ENCODE data around the gene ROMO1. TPM values are rescaled to one million over a fixed set of nuclear protein-coding genes. Genes with fewer than 3 reads are reported as not detected.

ROMO1 gene
- total and polyA plus RNA-seq, 2 of the 8 experiments (the other 6 are each of a cell fraction or from before 2014, with no cell fraction given) = 164 to 702 TPM

DNA sequence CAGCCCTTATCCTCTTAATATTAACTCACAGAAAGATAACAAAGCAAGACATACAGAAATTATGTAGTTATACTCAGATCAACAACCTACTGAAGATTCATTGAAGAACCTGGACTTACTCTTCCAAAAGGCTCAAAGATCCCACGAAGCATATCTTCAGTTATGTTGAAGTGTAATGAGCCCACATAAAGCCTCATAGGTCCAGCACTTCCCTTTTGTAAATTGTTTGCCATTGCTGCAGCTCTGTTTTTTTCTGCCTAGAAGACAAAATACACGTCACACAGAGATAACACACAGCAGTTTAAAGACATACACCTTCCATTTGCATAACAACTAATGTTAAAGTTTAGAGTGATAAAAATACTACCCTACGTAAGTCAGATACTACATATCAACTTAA, 22.4 kb downstream of the ROMO1 start:
- H4K5ac ChIP-seq (ENCODE audit: insufficient read length, low read depth, low read length) = no peak overlapping the region
- H3K18ac ChIP-seq (ENCODE audit: extremely low read depth, low read length) = no peak overlapping the region
- H3K4me2 ChIP-seq (ENCODE audit: insufficient read depth in 1 of 2, low read depth in 2 of 2, low read length in 2 of 2) = no peak overlapping the region
- H3K79me1 ChIP-seq (ENCODE audit: low read depth, low read length) = peaks cover 10% of the 10 kb centered on the region
- no peak for DNase-seq (ENCODE audit: low read depth in 1 of 2, low spot score in 2 of 2)
- H2AFZ ChIP-seq (ENCODE audit: low read length) = no peak overlapping the region
- no peak overlapping the region for H3K56ac ChIP-seq (replicated peaks; ENCODE audit: insufficient read length, low read depth, low read length)
- H3K23me2 ChIP-seq (ENCODE audit: low read depth, low read length) = no peaks in the 10 kb centered on the region
- ChIA-PET CTCF (ENCODE audit: partially characterized antibody) (interaction anchor here (0.6 kb wide), 1 partner anchor 40 kb away, joined by 3 read pairs; no protein-coding TSS in a partner anchor), POLR2A (ENCODE audit: partially characterized antibody) (interaction anchor here (40.1 to 45.3 kb wide), 2 partner anchors 4 to 9 kb away, joined by 2341 read pairs; partner anchors contain the start of genes NFS1, RBM39 and ROMO1)
- TF ChIP-seq BACH1 (IDR thresholded peaks at IDR 0.05; ENCODE audit: low read length) (no peak), MAFK (IDR thresholded peaks at IDR 0.05; ENCODE audit: low read depth, low read length) (no peak), EGR1 (IDR thresholded peaks at IDR 0.05; ENCODE audit: borderline replicate concordance, low read depth, low read length) (no peak), CEBPB (IDR thresholded peaks at IDR 0.05; ENCODE audit: low read depth, low read length) (no peak), KDM1A (IDR thresholded peaks at IDR 0.05; ENCODE audit: borderline replicate concordance, low read length) (no peak), SIRT6 (IDR thresholded peaks at IDR 0.05; ENCODE audit: low read length) (no peak), FOSL1 (IDR thresholded peaks at IDR 0.05; ENCODE audit: insufficient read depth, low read depth, low read length) (no peak), KDM5A (IDR thresholded peaks at IDR 0.05; ENCODE audit: low read length) (no peak), NRF1 (IDR thresholded peaks at IDR 0.05; ENCODE audit: low read depth, low read length) (no peak), EZH2 (IDR thresholded peaks at IDR 0.05; ENCODE audit: low read depth, low read length, severe bottlenecking) (no peak), PHF8 (conservative IDR thresholded peaks at IDR 0.05; ENCODE audit: low read depth, low read length) (no peak), HDAC6 (IDR thresholded peaks at IDR 0.05; ENCODE audit: low read depth, low read length) (no peak), KDM4A (IDR thresholded peaks at IDR 0.05; ENCODE audit: low read depth, low read length, severe bottlenecking) (no peak), GABPA (IDR thresholded peaks at IDR 0.05; ENCODE audit: borderline replicate concordance, insufficient read depth, low read length) (no peak), CHD2 (IDR thresholded peaks at IDR 0.05; ENCODE audit: low read length) (no peak)
- no peak overlapping the region for H2AK5ac ChIP-seq (ENCODE audit: low read depth, low read length)
- H3K36me3 ChIP-seq (ENCODE audit: control insufficient read depth in 2 of 4, insufficient read depth in 4 of 4, low read length in 3 of 4) = peaks cover 66 to 100% (median 95%) of the 10 kb centered on the region in 4 experiments
- WGBS, 2 experiments (ENCODE audit: extremely low coverage in 1 of 2, insufficient coverage in 1 of 2, insufficient read length in 1 of 2, insufficient replicate concordance in 2 of 2, low coverage in 1 of 2, low lambda C conversion rate in 2 of 2, missing lambda C conversion rate in 1 of 2) = 95% methylated on average over 3 of the region's 3 CpGs; no CpG with 5 or more reads in 1 of the 2 experiments
- no peak overlapping the region for H3K27ac ChIP-seq (ENCODE audit: low read depth, low read length)
- H2BK5ac ChIP-seq (ENCODE audit: low read depth, low read length) = no peak overlapping the region
- no peak for FAIRE-seq
- no peaks in the 10 kb centered on the region for H3K4me1 ChIP-seq (replicated peaks in 1 of 4; ENCODE audit: control insufficient read depth in 3 of 4, insufficient read depth in 4 of 4, low read length in 3 of 4)
- no peak overlapping the region for H4K8ac ChIP-seq (ENCODE audit: extremely low read depth, insufficient read depth, low read length)
- H3K9me3 ChIP-seq (ENCODE audit: insufficient read depth in 2 of 2, low read depth in 1 of 2, low read length in 1 of 2) = no peaks in the 10 kb centered on the region
- no peak overlapping the region for H2BK15ac ChIP-seq (ENCODE audit: low read length)
- no peak overlapping the region for H2BK12ac ChIP-seq (ENCODE audit: low read depth, low read length)
- no peak overlapping the region for H3K4ac ChIP-seq (replicated peaks; ENCODE audit: insufficient read length, low read depth, low read length)
- peaks cover 20 to 21% of the 10 kb centered on the region in 2 experiments for H4K20me1 ChIP-seq (replicated peaks in 1 of 2; ENCODE audit: control insufficient read depth in 1 of 2, insufficient read depth in 2 of 2, low read length in 2 of 2)
- no peak overlapping the region for H3K14ac ChIP-seq (ENCODE audit: insufficient read length)
- H3K79me2 ChIP-seq (ENCODE audit: control insufficient read depth in 1 of 2, insufficient read depth in 2 of 2, low read length in 2 of 2) = peaks cover 0 to 87% of the 10 kb centered on the region in 2 experiments; a peak in 2 of 4 replicates
- no peak overlapping the region for H3K4me3 ChIP-seq (ENCODE audit: extremely low read depth in 1 of 4, insufficient read depth in 2 of 4, low read depth in 3 of 4, low read length in 4 of 4)
- no peaks in the 10 kb centered on the region; a peak in 1 of 7 replicates for H3K27me3 ChIP-seq (replicated peaks in 1 of 4; ENCODE audit: control insufficient read depth in 3 of 4, extremely low read depth in 1 of 4, insufficient read depth in 3 of 4, low read length in 3 of 4)
- H2BK20ac ChIP-seq (ENCODE audit: low read length) = no peak overlapping the region
- no peak overlapping the region for H3K9ac ChIP-seq (replicated peaks in 1 of 4; ENCODE audit: extremely low read depth in 1 of 4, low read depth in 3 of 4, low read length in 3 of 4)
- H4K91ac ChIP-seq (replicated peaks; ENCODE audit: insufficient read length, low read length) = no peak overlapping the region
- no peak overlapping the region for H3K23ac ChIP-seq (ENCODE audit: insufficient read length)
- H2BK120ac ChIP-seq (replicated peaks; ENCODE audit: low read depth, low read length) = no peak overlapping the region
